HEK293 (cell line): ENCODE data around the gene ADSL.

Experiments
- CTCF ChIA-PET: fragments of 350-600 bp; formaldehyde crosslinking; extraction: SDS; loops from one replicate; lab custom pipeline; 2021; ENCODE audit warnings: antibody characterized with exemption; lab: Yijun Ruan, JAX
- POLR2A ChIA-PET: fragments of 300-600 bp; formaldehyde crosslinking; extraction: SDS; loops from one replicate; lab custom pipeline; 2020; ENCODE audit warnings: antibody characterized with exemption, inconsistent platforms; lab: Yijun Ruan, JAX
- H3K27ac ChIP-seq: fragments of 200-500 bp; sonication (Bioruptor generic); 2 replicates; pipeline ENCODE4 v1.5.1; 2014; ENCODE audit warnings: low read depth, low read length, control low read depth, inconsistent platforms; ENCODE audit errors: extremely low read depth
- H3K36me3 ChIP-seq, 2 experiments: fragments of 200-500 bp in 1 of 2; sonication (Bioruptor generic) in 1 of 2; 1 replicate in 1 of 2; 2 replicates in 1 of 2; pipeline ENCODE4 v1.5.1; 2014 to 2017; ENCODE audit warnings: inconsistent platforms in 2 of 2, low read length in 2 of 2; ENCODE audit not compliant: control insufficient read depth in 2 of 2, insufficient read depth in 1 of 2
- H3K4me1 ChIP-seq: fragments of 200-500 bp; sonication (Bioruptor generic); 2 replicates; pipeline ENCODE4 v1.5.1; 2014; ENCODE audit warnings: mild to moderate bottlenecking, low read length, inconsistent platforms; ENCODE audit not compliant: control insufficient read depth, insufficient read depth
- H3K4me3 ChIP-seq: 2 replicates; pipeline ENCODE4 v1.5.1; 2011; ENCODE audit warnings: low read depth, mild to moderate bottlenecking, control low read depth, low read length, moderate library complexity
- H3K9me3 ChIP-seq: fragments of 200-500 bp; sonication (Bioruptor generic); 2 replicates; pipeline ENCODE4 v1.5.1; 2014; ENCODE audit warnings: low read depth, low read length, inconsistent platforms; ENCODE audit not compliant: control insufficient read depth, insufficient read depth
- BCL11A ChIP-seq: fragments of 450-650 bp; formaldehyde crosslinking; IDR thresholded peaks from 2 replicates; pipeline ENCODE4 v1.5.1; 2016; ENCODE audit warnings: low read depth, missing biosample characterization, missing genetic modification characterization
- PRDM1 ChIP-seq: fragments of 450-650 bp; formaldehyde crosslinking; IDR thresholded peaks from 2 replicates; pipeline ENCODE4; 2016; ENCODE audit warnings: missing biosample characterization, missing genetic modification characterization
- SP7 ChIP-seq: fragments of 450-650 bp; formaldehyde crosslinking; IDR thresholded peaks from 2 replicates; pipeline ENCODE4 v1.5.1; 2016; ENCODE audit warnings: missing biosample characterization, missing genetic modification characterization
- ZBTB17 ChIP-seq: fragments of 450-650 bp; formaldehyde crosslinking; IDR thresholded peaks from 2 replicates; pipeline ENCODE4 v1.5.1; 2016; ENCODE audit warnings: missing biosample characterization, missing genetic modification characterization
- ZNF121 ChIP-seq: fragments of 450-650 bp; formaldehyde crosslinking; IDR thresholded peaks from 2 replicates; pipeline ENCODE4 v1.5.1; 2016; ENCODE audit warnings: missing biosample characterization, missing genetic modification characterization
- ZNF133 ChIP-seq: fragments of 450-650 bp; formaldehyde crosslinking; IDR thresholded peaks from 2 replicates; pipeline ENCODE4 v1.5.1; 2016; ENCODE audit warnings: missing biosample characterization, missing genetic modification characterization
- ZNF146 ChIP-seq: fragments of 450-650 bp; formaldehyde crosslinking; IDR thresholded peaks from 2 replicates; pipeline ENCODE4 v1.5.1; 2016; ENCODE audit warnings: missing biosample characterization, missing genetic modification characterization
- ZNF16 ChIP-seq: fragments of 450-650 bp; formaldehyde crosslinking; IDR thresholded peaks from 2 replicates; pipeline ENCODE4 v1.5.1; 2016; ENCODE audit warnings: low read depth, missing biosample characterization, missing genetic modification characterization
- ZNF184 ChIP-seq: fragments of 450-650 bp; IDR thresholded peaks from 2 replicates; pipeline ENCODE4 v1.5.1; 2018; ENCODE audit warnings: missing biosample characterization, mild to moderate bottlenecking, missing genetic modification characterization
- ZNF2 ChIP-seq: fragments of 450-650 bp; formaldehyde crosslinking; IDR thresholded peaks from 2 replicates; pipeline ENCODE4 v1.5.1; 2016; ENCODE audit warnings: missing biosample characterization, missing genetic modification characterization
- ZNF23 ChIP-seq: fragments of 450-650 bp; formaldehyde crosslinking; IDR thresholded peaks from 2 replicates; pipeline ENCODE4 v1.5.1; 2016; ENCODE audit warnings: missing biosample characterization, missing genetic modification characterization, borderline replicate concordance
- ZNF24 ChIP-seq: fragments of 450-650 bp; formaldehyde crosslinking; IDR thresholded peaks from 2 replicates; pipeline ENCODE4 v1.5.1; 2016; ENCODE audit warnings: missing biosample characterization, missing genetic modification characterization
- ZNF335 ChIP-seq: fragments of 450-650 bp; formaldehyde crosslinking; conservative IDR thresholded peaks from 2 replicates; pipeline ENCODE4 v1.5.1; 2016; ENCODE audit warnings: missing biosample characterization, missing genetic modification characterization
- ZNF416 ChIP-seq: fragments of 450-650 bp; formaldehyde crosslinking; IDR thresholded peaks from 2 replicates; pipeline ENCODE4 v1.5.1; 2016; ENCODE audit warnings: missing biosample characterization, missing genetic modification characterization
- ZNF521 ChIP-seq: fragments of 450-650 bp; formaldehyde crosslinking; IDR thresholded peaks from 2 replicates; pipeline ENCODE4 v1.5.1; 2017; ENCODE audit warnings: missing biosample characterization, mild to moderate bottlenecking, missing genetic modification characterization
- ZNF549 ChIP-seq: fragments of 450-650 bp; IDR thresholded peaks from 2 replicates; pipeline ENCODE4 v1.5.1; 2018; ENCODE audit warnings: missing biosample characterization, missing genetic modification characterization, mild to moderate bottlenecking, inconsistent platforms, moderate library complexity
- ZNF571 ChIP-seq: fragments of 450-650 bp; formaldehyde crosslinking; IDR thresholded peaks from 2 replicates; pipeline ENCODE4 v1.5.0; 2017; ENCODE audit warnings: missing biosample characterization, missing genetic modification characterization
- ZNF585B ChIP-seq: fragments of 450-650 bp; formaldehyde crosslinking; IDR thresholded peaks from 2 replicates; pipeline ENCODE4 v1.5.1; 2016; ENCODE audit warnings: missing biosample characterization, missing genetic modification characterization
- ZNF600 ChIP-seq: fragments of 450-650 bp; formaldehyde crosslinking; IDR thresholded peaks from 2 replicates; pipeline ENCODE4 v1.5.1; 2016; ENCODE audit warnings: missing biosample characterization, missing genetic modification characterization
- ZNF623 ChIP-seq: fragments of 450-650 bp; formaldehyde crosslinking; IDR thresholded peaks from 2 replicates; pipeline ENCODE4 v1.5.1; 2016; ENCODE audit warnings: missing biosample characterization, missing genetic modification characterization
- ZNF658 ChIP-seq: fragments of 450-650 bp; formaldehyde crosslinking; IDR thresholded peaks from 2 replicates; pipeline ENCODE4; 2016; ENCODE audit warnings: missing biosample characterization, missing genetic modification characterization
- ZNF660 ChIP-seq: fragments of 450-650 bp; IDR thresholded peaks from 2 replicates; pipeline ENCODE4 v1.5.1; 2018; ENCODE audit warnings: missing biosample characterization, mild to moderate bottlenecking, missing genetic modification characterization
- ZNF707 ChIP-seq: fragments of 450-650 bp; formaldehyde crosslinking; IDR thresholded peaks from 2 replicates; pipeline ENCODE4 v1.5.1; 2016; ENCODE audit warnings: missing biosample characterization, missing genetic modification characterization
- TF ChIP-seq, protein P1 (sequence below): fragments of 450-650 bp; formaldehyde crosslinking; IDR thresholded peaks from 2 replicates; pipeline ENCODE4 v1.5.1; 2016; ENCODE audit warnings: missing biosample characterization, missing genetic modification characterization, low read depth
- TF ChIP-seq, protein P2 (sequence below): fragments of 450-650 bp; formaldehyde crosslinking; IDR thresholded peaks from 2 replicates; pipeline ENCODE4 v1.5.1; 2016; ENCODE audit warnings: missing biosample characterization, missing genetic modification characterization
- TF ChIP-seq, protein P3 (sequence below): fragments of 450-650 bp; formaldehyde crosslinking; optimal IDR thresholded peaks from 2 replicates; pipeline ENCODE3; 2016; ENCODE audit warnings: missing biosample characterization, mild to moderate bottlenecking, missing genetic modification characterization
- TF ChIP-seq, protein P4 (sequence below): fragments of 450-650 bp; formaldehyde crosslinking; IDR thresholded peaks from 2 replicates; pipeline ENCODE4 v1.5.1; 2016; ENCODE audit warnings: missing biosample characterization, missing genetic modification characterization
- TF ChIP-seq, protein P5 (sequence below): fragments of 450-650 bp; formaldehyde crosslinking; IDR thresholded peaks from 2 replicates; pipeline ENCODE4 v1.5.1; 2016; ENCODE audit warnings: missing biosample characterization, missing genetic modification characterization

ADSL gene

DNA sequence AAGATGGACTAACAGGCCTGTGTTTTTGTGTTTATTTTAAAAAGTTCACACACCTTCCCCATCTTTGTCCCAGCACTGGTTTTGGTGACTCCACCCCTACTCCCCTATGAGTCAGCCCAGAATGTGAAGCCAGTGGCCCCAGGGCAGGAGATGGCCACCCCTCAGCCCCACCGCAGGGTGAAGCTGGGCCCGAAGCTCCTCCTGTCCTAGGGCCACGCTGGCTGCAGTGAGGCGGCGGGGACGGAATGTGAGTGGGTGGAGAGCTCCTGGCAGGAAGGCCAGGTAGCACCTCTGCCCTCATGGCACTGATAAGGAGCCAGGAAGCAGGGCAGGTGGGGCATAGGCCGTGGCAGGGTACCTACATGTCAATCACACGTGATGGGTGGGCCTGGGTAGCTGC lies 64.0 kb downstream of the ADSL start (continued):
- TF ChIP-seq ZNF133 (no peak), ZNF549 (tag by site-specific recombination) (no peak), ZNF707 (tag by site-specific recombination) (no peak), ZNF16 (tag by site-specific recombination) (no peak), PRDM1 (tag by site-specific recombination) (no peak), ZNF335 (tag by site-specific recombination) (no peak), ZBTB17 (tag by site-specific recombination) (no peak), ZNF24 (tag by site-specific recombination) (no peak), ZNF521 (tag by site-specific recombination) (no peak), ZNF2 (tag by site-specific recombination) (no peak), ZNF660 (no peak), BCL11A (no peak)
- TF ChIP-seq, protein P1, sequence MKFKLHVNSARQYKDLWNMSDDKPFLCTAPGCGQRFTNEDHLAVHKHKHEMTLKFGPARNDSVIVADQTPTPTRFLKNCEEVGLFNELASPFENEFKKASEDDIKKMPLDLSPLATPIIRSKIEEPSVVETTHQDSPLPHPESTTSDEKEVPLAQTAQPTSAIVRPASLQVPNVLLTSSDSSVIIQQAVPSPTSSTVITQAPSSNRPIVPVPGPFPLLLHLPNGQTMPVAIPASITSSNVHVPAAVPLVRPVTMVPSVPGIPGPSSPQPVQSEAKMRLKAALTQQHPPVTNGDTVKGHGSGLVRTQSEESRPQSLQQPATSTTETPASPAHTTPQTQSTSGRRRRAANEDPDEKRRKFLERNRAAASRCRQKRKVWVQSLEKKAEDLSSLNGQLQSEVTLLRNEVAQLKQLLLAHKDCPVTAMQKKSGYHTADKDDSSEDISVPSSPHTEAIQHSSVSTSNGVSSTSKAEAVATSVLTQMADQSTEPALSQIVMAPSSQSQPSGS (tag by site-specific recombination): no peak
- TF ChIP-seq, protein P2, sequence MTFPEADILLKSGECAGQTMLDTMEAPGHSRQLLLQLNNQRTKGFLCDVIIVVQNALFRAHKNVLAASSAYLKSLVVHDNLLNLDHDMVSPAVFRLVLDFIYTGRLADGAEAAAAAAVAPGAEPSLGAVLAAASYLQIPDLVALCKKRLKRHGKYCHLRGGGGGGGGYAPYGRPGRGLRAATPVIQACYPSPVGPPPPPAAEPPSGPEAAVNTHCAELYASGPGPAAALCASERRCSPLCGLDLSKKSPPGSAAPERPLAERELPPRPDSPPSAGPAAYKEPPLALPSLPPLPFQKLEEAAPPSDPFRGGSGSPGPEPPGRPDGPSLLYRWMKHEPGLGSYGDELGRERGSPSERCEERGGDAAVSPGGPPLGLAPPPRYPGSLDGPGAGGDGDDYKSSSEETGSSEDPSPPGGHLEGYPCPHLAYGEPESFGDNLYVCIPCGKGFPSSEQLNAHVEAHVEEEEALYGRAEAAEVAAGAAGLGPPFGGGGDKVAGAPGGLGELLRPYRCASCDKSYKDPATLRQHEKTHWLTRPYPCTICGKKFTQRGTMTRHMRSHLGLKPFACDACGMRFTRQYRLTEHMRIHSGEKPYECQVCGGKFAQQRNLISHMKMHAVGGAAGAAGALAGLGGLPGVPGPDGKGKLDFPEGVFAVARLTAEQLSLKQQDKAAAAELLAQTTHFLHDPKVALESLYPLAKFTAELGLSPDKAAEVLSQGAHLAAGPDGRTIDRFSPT (tag by site-specific recombination): peak; percentile 66; the same call in 1 of the 2 replicates
- TF ChIP-seq, protein P3, sequence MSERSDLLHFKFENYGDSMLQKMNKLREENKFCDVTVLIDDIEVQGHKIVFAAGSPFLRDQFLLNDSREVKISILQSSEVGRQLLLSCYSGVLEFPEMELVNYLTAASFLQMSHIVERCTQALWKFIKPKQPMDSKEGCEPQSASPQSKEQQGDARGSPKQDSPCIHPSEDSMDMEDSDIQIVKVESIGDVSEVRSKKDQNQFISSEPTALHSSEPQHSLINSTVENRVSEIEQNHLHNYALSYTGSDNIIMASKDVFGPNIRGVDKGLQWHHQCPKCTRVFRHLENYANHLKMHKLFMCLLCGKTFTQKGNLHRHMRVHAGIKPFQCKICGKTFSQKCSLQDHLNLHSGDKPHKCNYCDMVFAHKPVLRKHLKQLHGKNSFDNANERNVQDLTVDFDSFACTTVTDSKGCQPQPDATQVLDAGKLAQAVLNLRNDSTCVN (tag by site-specific recombination): no peak

DNA sequence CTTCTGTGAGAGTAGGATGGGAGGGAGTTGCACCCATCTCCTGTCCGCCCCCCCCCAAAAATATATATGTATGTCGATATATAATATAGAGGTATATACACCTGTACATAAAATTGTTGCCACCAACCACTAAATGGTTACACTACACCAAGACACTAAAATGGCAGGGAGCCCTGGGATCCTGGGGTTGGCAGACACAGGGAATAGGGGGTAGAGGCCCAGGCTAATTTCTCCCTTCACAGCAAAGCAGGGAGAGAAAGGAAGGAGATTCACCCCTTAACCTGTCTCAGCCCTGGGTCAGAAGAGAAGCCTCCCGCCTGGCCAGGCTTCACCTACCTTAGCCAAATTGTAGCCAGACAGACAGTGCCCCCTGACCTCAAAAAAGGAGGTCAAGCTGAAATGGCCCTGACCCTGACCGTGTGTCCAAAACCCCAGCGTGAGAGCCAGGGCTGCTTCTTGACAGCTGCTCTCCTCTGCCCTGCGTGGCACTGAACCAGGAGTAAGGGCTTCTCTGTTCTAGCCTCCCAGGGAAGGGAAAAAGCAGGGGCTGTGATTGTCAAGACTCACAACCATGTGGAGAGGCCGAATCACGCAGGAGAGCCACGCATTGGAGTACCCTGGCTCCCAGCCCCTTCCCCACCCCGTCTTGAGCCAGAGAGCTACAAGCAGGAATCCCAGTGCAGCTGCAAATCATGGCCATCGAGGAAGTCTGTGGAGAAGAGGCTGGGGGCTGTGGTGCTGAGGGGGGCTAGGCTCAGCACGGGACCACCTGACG lies 64.6 kb downstream of the ADSL start:
- POLR2A ChIA-PET: interaction anchor here (0.7 to 2.3 kb wide), 2 partner anchors 114 to 241 kb away, joined by 3 to 5 read pairs; no protein-coding TSS in a partner anchor
- CTCF ChIA-PET: interaction anchor here (1.4 kb wide), 1 partner anchor 12 kb away, joined by 4 read pairs; no protein-coding TSS in a partner anchor
- no peaks in the 10 kb centered on the region for H3K9me3 ChIP-seq
- H3K4me1 ChIP-seq: no peaks in the 10 kb centered on the region
- peaks cover 0 to 73% of the 10 kb centered on the region in 2 experiments; a peak in 2 of 3 replicates for H3K36me3 ChIP-seq
- H3K4me3 ChIP-seq: no peak overlapping the region
- H3K27ac ChIP-seq: no peak overlapping the region
- TF ChIP-seq ZNF23 (tag by site-specific recombination) (no peak), ZNF600 (tag by site-specific recombination) (no peak), ZNF658 (tag by site-specific recombination) (no peak), ZNF571 (tag by site-specific recombination) (no peak), SP7 (tag by site-specific recombination) (no peak), ZNF184 (tag by site-specific recombination) (no peak), ZNF146 (tag by site-specific recombination) (no peak), ZNF416 (tag by site-specific recombination) (no peak), ZNF121 (tag by site-specific recombination) (no peak), ZNF623 (no peak), ZNF585B (no peak)
- TF ChIP-seq, protein P4, sequence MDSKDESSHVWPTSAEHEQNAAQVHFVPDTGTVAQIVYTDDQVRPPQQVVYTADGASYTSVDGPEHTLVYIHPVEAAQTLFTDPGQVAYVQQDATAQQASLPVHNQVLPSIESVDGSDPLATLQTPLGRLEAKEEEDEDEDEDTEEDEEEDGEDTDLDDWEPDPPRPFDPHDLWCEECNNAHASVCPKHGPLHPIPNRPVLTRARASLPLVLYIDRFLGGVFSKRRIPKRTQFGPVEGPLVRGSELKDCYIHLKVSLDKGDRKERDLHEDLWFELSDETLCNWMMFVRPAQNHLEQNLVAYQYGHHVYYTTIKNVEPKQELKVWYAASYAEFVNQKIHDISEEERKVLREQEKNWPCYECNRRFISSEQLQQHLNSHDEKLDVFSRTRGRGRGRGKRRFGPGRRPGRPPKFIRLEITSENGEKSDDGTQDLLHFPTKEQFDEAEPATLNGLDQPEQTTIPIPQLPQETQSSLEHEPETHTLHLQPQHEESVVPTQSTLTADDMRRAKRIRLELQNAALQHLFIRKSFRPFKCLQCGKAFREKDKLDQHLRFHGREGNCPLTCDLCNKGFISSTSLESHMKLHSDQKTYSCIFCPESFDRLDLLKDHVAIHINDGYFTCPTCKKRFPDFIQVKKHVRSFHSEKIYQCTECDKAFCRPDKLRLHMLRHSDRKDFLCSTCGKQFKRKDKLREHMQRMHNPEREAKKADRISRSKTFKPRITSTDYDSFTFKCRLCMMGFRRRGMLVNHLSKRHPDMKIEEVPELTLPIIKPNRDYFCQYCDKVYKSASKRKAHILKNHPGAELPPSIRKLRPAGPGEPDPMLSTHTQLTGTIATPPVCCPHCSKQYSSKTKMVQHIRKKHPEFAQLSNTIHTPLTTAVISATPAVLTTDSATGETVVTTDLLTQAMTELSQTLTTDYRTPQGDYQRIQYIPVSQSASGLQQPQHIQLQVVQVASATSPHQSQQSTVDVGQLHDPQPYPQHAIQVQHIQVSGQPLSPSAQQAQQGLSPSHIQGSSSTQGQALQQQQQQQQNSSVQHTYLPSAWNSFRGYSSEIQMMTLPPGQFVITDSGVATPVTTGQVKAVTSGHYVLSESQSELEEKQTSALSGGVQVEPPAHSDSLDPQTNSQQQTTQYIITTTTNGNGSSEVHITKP (tag by site-specific recombination): no peak
- TF ChIP-seq, protein P5, sequence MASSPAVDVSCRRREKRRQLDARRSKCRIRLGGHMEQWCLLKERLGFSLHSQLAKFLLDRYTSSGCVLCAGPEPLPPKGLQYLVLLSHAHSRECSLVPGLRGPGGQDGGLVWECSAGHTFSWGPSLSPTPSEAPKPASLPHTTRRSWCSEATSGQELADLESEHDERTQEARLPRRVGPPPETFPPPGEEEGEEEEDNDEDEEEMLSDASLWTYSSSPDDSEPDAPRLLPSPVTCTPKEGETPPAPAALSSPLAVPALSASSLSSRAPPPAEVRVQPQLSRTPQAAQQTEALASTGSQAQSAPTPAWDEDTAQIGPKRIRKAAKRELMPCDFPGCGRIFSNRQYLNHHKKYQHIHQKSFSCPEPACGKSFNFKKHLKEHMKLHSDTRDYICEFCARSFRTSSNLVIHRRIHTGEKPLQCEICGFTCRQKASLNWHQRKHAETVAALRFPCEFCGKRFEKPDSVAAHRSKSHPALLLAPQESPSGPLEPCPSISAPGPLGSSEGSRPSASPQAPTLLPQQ (tag by site-specific recombination): no peak
